Mesothelial cell of epicardium (in vitro differentiated cells): Measurements from ENCODE around the gene UGT1A3. TPM values are rescaled to one million over a fixed set of nuclear protein-coding genes. Genes with fewer than 3 reads are reported as not detected.
A peak's percentile ranks its signal among the peaks of the same experiment; 100 is the strongest.

Source experiments
- DNase-seq, 2 experiments: peaks; one replicate each; pipeline ENCODE4 v3.0.0; 2021; ENCODE audit warnings: low spot score in 2 of 2; ENCODE audit not compliant: unreplicated experiment in 2 of 2
- H3K27ac Mint-ChIP-seq: 2 replicates; pipeline ENCODE4 v1.8.0; 2021; ENCODE audit warnings: mixed read lengths
- H3K27me3 Mint-ChIP-seq: 2 replicates; pipeline ENCODE4 v1.8.0; 2021; ENCODE audit warnings: low read depth, mixed read lengths
- H3K36me3 Mint-ChIP-seq: 2 replicates; pipeline ENCODE4 v1.8.0; 2021; ENCODE audit warnings: mixed read lengths
- H3K4me1 Mint-ChIP-seq: 2 replicates; pipeline ENCODE4 v1.8.0; 2021; ENCODE audit warnings: mixed read lengths
- H3K4me3 Mint-ChIP-seq: 2 replicates; pipeline ENCODE4 v1.8.0; 2021; ENCODE audit warnings: mild to moderate bottlenecking, moderate library complexity, mixed read lengths
- H3K9me3 Mint-ChIP-seq: 2 replicates; pipeline ENCODE4 v1.8.0; 2021; ENCODE audit warnings: mixed read lengths
- total RNA-seq: library from RNA; stranded (reverse); gene quantifications from 3 replicates; pipeline ENCODE4 v1.2.1, GENCODE V29; 2021
- TF ChIP-seq, protein P1 (sequence below): fragments of 200-600 bp; sonication (generic); IDR thresholded peaks from one replicate; pipeline ENCODE4 v1.5.0; 2021; ENCODE audit warnings: antibody characterized with exemption; ENCODE audit not compliant: unreplicated experiment

Gene UGT1A3
- total RNA-seq, 1 donor from 2014 or later: not detected

DNA sequence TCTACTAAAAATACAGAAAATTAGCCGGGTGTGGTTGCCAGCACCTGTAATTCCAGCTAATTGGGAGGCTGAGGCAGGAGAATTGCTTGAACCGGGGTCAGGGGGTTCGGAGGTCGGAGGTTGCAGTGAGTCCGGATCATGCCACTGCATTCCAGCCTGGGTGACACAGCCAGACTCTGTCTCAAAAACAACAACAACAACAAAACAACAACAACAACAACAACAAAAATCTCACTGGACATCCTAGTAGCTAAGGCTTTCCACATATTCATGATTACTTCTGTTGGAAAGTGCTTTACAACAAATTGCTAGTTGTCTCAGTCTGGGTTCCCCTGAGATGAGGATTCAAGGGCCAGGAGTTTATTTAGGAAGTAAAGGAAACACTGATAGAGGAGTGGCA, 45.0 kb downstream of the UGT1A3 start:
- no peak overlapping the region for H3K27ac Mint-ChIP-seq
- H3K9me3 Mint-ChIP-seq: peaks cover 26% of the 10 kb centered on the region
- no peaks in the 10 kb centered on the region for H3K4me1 Mint-ChIP-seq
- H3K36me3 Mint-ChIP-seq: no peaks in the 10 kb centered on the region
- TF ChIP-seq, protein P1, sequence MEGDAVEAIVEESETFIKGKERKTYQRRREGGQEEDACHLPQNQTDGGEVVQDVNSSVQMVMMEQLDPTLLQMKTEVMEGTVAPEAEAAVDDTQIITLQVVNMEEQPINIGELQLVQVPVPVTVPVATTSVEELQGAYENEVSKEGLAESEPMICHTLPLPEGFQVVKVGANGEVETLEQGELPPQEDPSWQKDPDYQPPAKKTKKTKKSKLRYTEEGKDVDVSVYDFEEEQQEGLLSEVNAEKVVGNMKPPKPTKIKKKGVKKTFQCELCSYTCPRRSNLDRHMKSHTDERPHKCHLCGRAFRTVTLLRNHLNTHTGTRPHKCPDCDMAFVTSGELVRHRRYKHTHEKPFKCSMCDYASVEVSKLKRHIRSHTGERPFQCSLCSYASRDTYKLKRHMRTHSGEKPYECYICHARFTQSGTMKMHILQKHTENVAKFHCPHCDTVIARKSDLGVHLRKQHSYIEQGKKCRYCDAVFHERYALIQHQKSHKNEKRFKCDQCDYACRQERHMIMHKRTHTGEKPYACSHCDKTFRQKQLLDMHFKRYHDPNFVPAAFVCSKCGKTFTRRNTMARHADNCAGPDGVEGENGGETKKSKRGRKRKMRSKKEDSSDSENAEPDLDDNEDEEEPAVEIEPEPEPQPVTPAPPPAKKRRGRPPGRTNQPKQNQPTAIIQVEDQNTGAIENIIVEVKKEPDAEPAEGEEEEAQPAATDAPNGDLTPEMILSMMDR: no peak
- no peak overlapping the region for H3K4me3 Mint-ChIP-seq
- H3K27me3 Mint-ChIP-seq: peaks cover 6% of the 10 kb centered on the region
- no peak for DNase-seq

DNA sequence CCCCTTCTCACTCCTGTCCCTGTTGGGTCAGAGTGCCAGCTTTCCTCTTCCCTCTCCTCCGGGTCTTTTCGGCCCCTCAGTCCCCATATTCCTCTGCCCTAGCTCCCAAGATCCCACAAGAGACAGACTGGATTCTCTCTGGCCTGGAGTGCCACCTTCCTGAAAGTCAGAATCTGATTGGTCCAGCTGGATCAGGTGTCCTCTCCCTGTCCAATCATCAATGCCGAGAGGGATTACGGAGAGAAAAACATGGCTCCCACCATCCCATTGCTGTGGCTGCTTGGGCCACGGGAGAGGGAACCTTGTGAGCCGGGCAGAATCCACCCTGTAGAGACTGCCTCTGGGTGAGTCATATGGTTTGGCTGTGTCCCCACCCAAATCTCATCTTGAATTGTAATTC, 46.6 kb downstream of the UGT1A3 start:
- H3K27ac Mint-ChIP-seq: no peak overlapping the region
- no peak for DNase-seq
- H3K27me3 Mint-ChIP-seq: peaks cover 3% of the 10 kb centered on the region
- no peak overlapping the region for H3K4me3 Mint-ChIP-seq
- H3K9me3 Mint-ChIP-seq: peaks cover 33% of the 10 kb centered on the region
- no peaks in the 10 kb centered on the region for H3K36me3 Mint-ChIP-seq
- no peaks in the 10 kb centered on the region for H3K4me1 Mint-ChIP-seq
- TF ChIP-seq, protein P1: no peak

DNA sequence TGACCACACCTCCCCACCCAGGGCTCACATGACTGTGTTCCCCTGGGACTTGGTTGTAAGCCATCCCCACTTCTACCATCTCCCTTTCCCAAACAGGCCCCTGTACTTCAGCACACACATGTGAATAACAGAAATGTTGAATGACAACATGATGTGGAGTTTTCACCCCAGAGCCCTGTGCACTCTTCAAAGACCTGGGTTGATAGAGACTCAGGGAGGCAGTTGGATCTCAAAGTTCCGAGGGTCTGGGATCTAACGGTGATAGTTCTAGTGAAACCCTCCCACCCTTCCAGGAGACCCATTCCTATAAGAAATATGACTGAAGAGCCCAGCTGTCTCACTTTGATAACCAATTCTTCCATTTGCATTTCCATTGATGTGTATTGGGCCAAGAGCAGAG, 49.2 kb downstream of the UGT1A3 start, which contains the start of gene MROH2A:
Gene MROH2A (plus strand): TSS at position 301 of the 400 bp plus-strand sequence. CDS start 1,029 bp downstream, outside the sequence.
- no peak for DNase-seq
- Mint-ChIP-seq H3K27ac (no peak within 1 kb of the TSS), H3K4me1 (no peaks in the 10 kb centered on the region), H3K27me3 (peaks cover 5% of the 10 kb centered on the region), H3K9me3 (peaks cover 50% of the 10 kb centered on the region), H3K36me3 (no peaks in the 10 kb centered on the region), H3K4me3 (no peak within 1 kb of the TSS)
- TF ChIP-seq, protein P1: no peak

DNA sequence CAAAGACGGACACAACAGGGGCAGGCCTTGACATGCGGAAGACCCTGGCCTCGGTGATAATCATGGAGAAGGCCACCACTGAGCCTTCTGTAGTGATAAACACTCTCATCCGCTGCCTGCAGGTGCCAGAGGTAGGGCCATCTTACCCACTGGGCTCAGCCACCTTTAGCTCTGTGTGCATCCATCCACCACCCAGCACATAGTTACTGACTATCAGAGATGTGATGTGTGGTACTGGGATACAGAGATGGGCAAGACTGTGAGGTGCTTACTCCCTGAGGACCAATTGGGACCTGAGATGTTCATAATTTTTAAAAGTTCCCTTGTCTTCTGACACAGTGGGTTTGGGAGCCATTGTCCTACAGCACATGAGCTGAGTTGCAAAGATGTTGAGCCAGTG, 50.9 kb downstream of the UGT1A3 start:
- Mint-ChIP-seq H3K36me3 (no peaks in the 10 kb centered on the region), H3K9me3 (peaks cover 50% of the 10 kb centered on the region)
- TF ChIP-seq, protein P1: no peak

DNA sequence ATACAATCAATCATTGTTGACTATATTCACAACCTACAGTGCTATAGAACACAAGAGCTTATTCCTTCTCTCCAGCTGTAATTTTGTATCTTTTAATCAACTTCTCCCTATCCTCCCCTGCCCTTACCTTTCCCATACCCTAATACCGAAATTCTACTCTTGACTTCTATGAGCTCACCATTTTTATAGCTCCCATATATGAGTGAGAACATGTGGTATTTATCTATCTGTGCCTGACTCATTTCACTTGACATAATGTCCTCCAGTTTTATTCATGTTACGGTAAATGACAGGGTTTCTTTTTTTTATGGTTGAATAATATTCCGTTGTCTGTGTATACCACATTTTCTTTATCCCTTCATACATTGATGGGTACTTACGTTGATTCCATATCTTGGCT, 51.9 kb downstream of the UGT1A3 start:
- H3K4me3 Mint-ChIP-seq: no peak overlapping the region
- peaks cover 5% of the 10 kb centered on the region for H3K27me3 Mint-ChIP-seq
- peaks cover 49% of the 10 kb centered on the region for H3K9me3 Mint-ChIP-seq
- TF ChIP-seq, protein P1: no peak
- no peaks in the 10 kb centered on the region for H3K4me1 Mint-ChIP-seq
- no peaks in the 10 kb centered on the region for H3K36me3 Mint-ChIP-seq
- DNase-seq: no peak
- no peak overlapping the region for H3K27ac Mint-ChIP-seq

More for the DNA sequence above, 50.9 kb downstream of the UGT1A3 start:
- Mint-ChIP-seq H3K4me1 (no peaks in the 10 kb centered on the region), H3K27ac (no peak overlapping the region), H3K4me3 (no peak overlapping the region), H3K27me3 (peaks cover 5% of the 10 kb centered on the region)
- no peak for DNase-seq

DNA sequence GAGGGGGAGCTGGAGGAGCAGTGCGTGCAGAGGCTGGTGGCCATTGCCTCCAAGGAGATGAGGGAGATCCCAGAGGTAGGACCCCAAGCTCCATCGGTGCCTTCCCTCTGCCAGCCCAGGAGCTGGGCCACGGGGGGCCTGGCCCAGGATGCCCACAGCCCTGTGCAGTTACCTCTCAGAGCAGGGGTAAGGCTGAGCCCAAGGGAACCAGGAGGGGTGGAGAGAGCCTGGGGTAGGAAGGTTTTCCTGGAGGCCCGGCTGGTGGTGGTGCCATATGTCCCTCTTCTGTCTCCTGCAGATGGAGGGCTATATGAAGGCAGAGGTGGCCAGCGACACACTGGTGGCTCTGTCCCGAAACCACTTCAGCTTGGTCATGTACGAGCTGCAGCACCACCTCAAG, 60.7 kb downstream of the UGT1A3 start:
- DNase-seq: peak in 1 of 2 experiments; percentile 16
- H3K9me3 Mint-ChIP-seq: peaks cover 4% of the 10 kb centered on the region

More for the DNA sequence above, 60.7 kb downstream of the UGT1A3 start:
- H3K4me1 Mint-ChIP-seq: no peaks in the 10 kb centered on the region
- TF ChIP-seq, protein P1: no peak
- H3K27ac Mint-ChIP-seq: no peak overlapping the region
- no peaks in the 10 kb centered on the region for H3K36me3 Mint-ChIP-seq
- H3K27me3 Mint-ChIP-seq: peaks cover 16% of the 10 kb centered on the region
- no peak overlapping the region for H3K4me3 Mint-ChIP-seq
